H7 (cell line): Measurements from ENCODE around the gene CCDC126. TPM values are rescaled to one million over a fixed set of nuclear protein-coding genes. Genes with fewer than 3 reads are reported as not detected.
A peak's percentile ranks its signal among the peaks of the same experiment; 100 is the strongest.
"Not testable (repeated sequence)": the region's sequence is repeated elsewhere in the genome, so short reads cannot be mapped to it uniquely, and the experiment has no call there.

Experiments
- DNase-seq: peaks from one replicate; pipeline ENCODE4 v3.0.0; 2012
- H3K27me3 ChIP-seq: 2 replicates; pipeline ENCODE4 v1.6.0; 2011; ENCODE audit warnings: mild to moderate bottlenecking, low read length; ENCODE audit not compliant: control insufficient read depth, insufficient read depth
- H3K36me3 ChIP-seq: replicated peaks from 2 replicates; pipeline ENCODE4 v1.5.1; 2011; ENCODE audit warnings: low read length; ENCODE audit not compliant: control insufficient read depth, insufficient read depth
- H3K4me3 ChIP-seq: 2 replicates; pipeline ENCODE4 v1.5.1; 2011; ENCODE audit warnings: low read depth, mild to moderate bottlenecking, control low read depth, low read length, moderate library complexity; ENCODE audit not compliant: insufficient read depth
- total RNA-seq: library from RNA; depleted of rRNA; stranded (reverse); fragments of >200 nt; shearing (Covaris generic); gene quantifications from 2 replicates; pipeline ENCODE4 v1.2.3, GENCODE V29; 2014

Gene CCDC126
- total RNA-seq, 1 experiment from 2014 or later, result 3.9 TPM

- Histone ChIP-seq H3K27me3 (no peaks in the 10 kb centered on the region), H3K4me3 (no peak overlapping the region), H3K36me3 (no peaks in the 10 kb centered on the region)
- DNase-seq, result peak; percentile 30
Measured at GRCh38 chr7:23662124-23662983, 65.2 kb downstream of the CCDC126 start.

DNA sequence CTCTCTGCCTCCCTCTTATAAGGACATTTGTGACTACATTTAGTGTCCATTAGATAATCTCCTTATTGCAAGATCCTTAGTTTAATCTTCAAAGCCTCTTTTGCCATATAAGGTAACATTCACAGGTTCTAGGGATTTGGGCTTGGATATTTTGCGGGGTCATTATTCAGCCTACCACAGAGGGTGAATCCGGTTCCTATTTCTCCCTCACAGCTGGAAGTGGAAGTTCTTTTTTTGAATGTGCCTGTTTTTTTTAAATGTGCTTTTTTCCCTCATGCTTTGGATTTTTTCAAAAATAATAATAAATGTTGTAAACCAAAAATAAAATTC, 65.8 kb downstream of the CCDC126 start:
- Histone ChIP-seq H3K27me3 (no peaks in the 10 kb centered on the region), H3K36me3 (no peaks in the 10 kb centered on the region), H3K4me3 (no peak overlapping the region)
- DNase-seq, result no peak

DNA sequence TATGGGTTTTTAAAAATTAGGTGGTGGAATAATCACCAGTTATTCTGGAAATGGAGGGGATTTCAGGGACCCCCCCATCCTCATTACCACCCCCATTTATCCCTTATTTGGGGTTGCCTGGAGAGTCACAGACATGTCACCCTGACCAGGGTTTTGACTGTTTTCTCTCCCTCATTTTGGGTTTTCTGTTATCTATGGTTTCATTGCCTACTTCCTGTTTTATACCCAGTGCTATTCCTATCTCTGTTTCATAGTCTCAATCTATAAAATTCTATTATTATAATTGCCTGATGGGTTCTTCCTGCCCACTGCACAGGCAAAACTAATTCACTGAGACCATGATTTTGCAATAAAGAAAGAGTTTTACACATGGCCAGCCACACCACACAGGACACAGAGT, 66.9 kb downstream of the CCDC126 start:
- Histone ChIP-seq H3K36me3 (no peaks in the 10 kb centered on the region), H3K27me3 (no peaks in the 10 kb centered on the region), H3K4me3 (no peak overlapping the region)
- DNase-seq, result no peak

- Histone ChIP-seq H3K4me3 (no peak overlapping the region), H3K27me3 (no peaks in the 10 kb centered on the region), H3K36me3 (no peaks in the 10 kb centered on the region)
- DNase-seq, result no peak
Measured at GRCh38 chr7:23672033-23672432, 74.9 kb downstream of the CCDC126 start.

- DNase-seq, result peak; percentile 91
- H3K27me3 ChIP-seq, result no peaks in the 10 kb centered on the region; the same call in 1 of the 2 replicates
- no peaks in the 10 kb centered on the region for H3K36me3 ChIP-seq
- H3K4me3 ChIP-seq, result peak within 1 kb of the TSS; percentile 76
Measured at GRCh38 chr7:23679898-23680413, 82.8 kb downstream of the CCDC126 start, which contains the start of gene FAM221A. TSS of gene FAM221A (plus strand) at chr7:23680199. CDS start at chr7:23680219, 20 bp downstream.

DNA sequence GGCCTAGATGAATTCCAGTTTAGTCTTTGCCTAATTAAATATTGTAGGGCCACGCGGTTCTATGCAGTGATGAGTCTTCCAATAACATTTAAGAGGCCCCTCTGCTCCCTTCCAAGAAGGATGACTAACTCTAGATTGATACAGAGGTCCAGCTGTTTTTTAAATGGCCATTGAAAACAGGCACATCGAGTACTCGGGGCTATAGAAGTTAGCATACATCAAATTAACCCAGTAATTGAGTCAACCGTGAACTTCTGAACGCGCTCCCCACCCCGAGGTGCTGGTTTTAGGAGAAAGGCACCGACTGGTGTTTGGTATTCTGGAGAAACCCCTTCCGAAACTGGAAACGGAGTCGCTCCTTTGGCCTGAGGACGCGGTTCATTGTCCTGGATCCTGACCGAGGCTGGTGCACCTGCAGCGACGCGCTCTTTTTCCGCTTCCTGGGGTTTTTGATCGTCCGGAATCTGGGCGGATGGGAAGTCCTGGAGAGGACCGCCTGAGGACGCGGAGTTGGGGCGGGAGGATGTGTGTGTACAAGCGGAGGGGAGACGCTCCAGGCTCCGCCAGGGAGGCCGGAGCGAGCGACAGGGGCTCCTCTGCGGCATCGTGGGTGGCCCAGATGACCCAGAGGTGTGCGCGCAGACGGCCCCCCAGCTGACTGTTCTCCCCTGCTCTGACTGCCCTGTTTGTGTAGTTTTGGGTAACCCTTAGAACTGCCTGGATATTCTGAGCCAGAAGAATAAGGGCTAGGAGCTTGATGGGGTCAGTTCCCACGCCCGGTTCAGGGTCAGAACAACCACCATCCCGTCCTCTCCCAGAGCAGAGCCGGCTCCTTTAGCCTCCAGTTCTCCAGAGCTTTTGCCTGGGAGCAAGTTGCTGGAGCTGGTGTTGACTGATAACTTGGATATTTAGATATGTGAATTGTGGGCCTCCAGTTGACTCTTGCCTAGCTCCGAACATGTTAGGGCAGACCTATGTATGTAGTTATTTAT, 83.5 kb downstream of the CCDC126 start:
- peak overlapping the region; percentile 76 for H3K4me3 ChIP-seq
- H3K27me3 ChIP-seq, result no peaks in the 10 kb centered on the region; the same call in 1 of the 2 replicates
- peak; percentile 80 for DNase-seq
- no peaks in the 10 kb centered on the region; the same call in 1 of the 2 replicates for H3K36me3 ChIP-seq

GRCh38 chr7:23684041-23684440, 86.9 kb downstream of the CCDC126 start:
- not testable (repeated sequence) for H3K4me3 ChIP-seq, DNase-seq

DNA sequence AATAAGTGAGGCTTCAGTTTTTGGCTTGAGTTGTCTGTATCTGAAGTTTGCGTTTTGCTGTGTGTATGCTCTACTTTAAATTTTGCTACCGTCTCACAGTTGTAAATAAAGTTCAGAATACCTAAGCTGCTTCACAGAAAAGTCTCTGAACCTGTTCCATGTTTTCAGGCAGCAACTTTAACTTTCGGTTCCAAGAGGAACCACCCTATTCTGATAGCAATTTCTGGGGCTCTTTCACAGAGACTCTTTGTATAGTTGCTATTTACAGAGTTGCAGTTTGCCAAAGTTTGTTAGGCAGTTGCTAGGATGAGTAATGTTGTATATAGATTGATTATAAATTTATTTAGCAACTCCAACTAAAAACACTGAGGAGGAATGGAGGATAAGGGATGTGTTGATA, 88.5 kb downstream of the CCDC126 start:
- Histone ChIP-seq H3K4me3 (no peak overlapping the region), H3K27me3 (no peaks in the 10 kb centered on the region), H3K36me3 (peaks cover 3% of the 10 kb centered on the region; the same call in 1 of the 2 replicates)
- DNase-seq, result no peak

More at GRCh38 chr7:23684041-23684440, 86.9 kb downstream of the CCDC126 start:
- not testable (repeated sequence) for H3K27me3 ChIP-seq, H3K36me3 ChIP-seq

DNA sequence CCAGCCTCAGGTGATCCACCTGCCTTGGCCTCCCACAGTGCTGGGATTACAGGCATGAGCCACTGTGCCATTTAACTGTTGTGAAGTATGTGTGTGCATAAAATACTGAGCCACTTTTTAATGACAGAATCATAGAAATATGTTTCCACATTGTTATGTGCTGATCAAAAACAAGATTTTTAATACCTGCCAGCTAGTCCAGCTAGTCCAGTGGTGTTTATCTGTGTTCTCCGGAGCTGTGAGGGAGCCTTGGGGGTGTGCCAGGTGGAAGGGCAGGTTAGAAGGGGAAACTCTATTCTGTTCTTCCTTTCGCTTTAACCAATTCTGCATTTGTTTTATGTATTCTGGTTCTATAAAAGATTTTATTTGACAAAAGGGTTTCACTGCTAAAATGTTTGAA, 89.8 kb downstream of the CCDC126 start:
- no peak for DNase-seq
- H3K27me3 ChIP-seq, result no peaks in the 10 kb centered on the region
- H3K36me3 ChIP-seq, result peaks cover 5% of the 10 kb centered on the region
- no peak overlapping the region for H3K4me3 ChIP-seq

DNA sequence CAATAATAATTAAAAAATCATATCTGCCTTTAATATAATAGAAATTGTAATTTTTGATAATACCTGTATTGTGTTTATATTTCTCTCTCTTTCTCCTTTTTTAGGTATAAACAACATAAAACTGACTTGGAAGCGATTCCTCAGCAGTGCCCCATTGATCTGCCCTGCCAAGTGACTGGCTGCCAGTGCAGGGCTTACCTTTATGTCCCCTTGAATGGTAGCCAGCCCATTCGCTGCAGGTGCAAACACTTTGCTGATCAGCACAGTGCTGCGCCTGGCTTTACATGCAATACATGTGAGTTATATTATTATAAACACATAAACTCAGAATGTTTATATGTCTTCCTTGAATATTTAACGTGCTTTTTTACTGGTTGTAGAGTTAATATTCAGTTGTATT, 92.0 kb downstream of the CCDC126 start:
- H3K4me3 ChIP-seq, result no peak overlapping the region
- peaks cover 9% of the 10 kb centered on the region for H3K36me3 ChIP-seq
- no peak for DNase-seq
- no peaks in the 10 kb centered on the region for H3K27me3 ChIP-seq

GRCh38 chr7:23691320-23691719, 94.1 kb downstream of the CCDC126 start:
- Histone ChIP-seq H3K36me3 (peaks cover 8% of the 10 kb centered on the region), H3K27me3 (no peaks in the 10 kb centered on the region), H3K4me3 (no peak overlapping the region)
- no peak for DNase-seq

DNA sequence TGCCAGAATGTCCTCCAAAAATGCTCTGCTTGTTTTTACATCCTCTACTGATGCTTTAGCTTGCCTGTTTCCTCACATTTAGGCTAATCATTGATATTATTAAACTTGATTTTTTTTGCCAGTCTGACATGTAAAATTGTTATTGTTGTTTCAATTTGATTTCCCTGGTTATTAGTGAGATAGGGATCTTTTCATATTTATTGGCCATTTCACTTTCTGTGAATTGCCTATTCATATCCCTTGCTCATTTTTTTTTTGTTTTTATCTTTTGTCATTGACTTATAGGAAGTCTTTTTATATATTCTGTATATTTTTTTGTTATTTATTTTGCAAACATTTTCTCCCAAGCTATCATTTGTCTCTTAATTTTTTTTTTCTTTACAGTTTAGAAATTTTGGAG, 96.0 kb downstream of the CCDC126 start:
- Histone ChIP-seq H3K36me3 (peaks cover 7% of the 10 kb centered on the region), H3K4me3 (no peak overlapping the region), H3K27me3 (no peaks in the 10 kb centered on the region)
- DNase-seq, result no peak
